Measurements from ENCODE around the gene MARCHF3.

- TF ChIP-seq SP1 (IDR thresholded peaks at IDR 0.05) (no peak), FOXM1 (IDR thresholded peaks at IDR 0.05; ENCODE audit: borderline replicate concordance) (no peak), L3MBTL2 (conservative IDR thresholded peaks at IDR 0.05) (no peak), ZNF384 (IDR thresholded peaks at IDR 0.05) (no peak), BHLHE40 (IDR thresholded peaks at IDR 0.05; ENCODE audit: borderline replicate concordance) (no peak), FOXK2 (IDR thresholded peaks at IDR 0.05) (no peak), PKNOX1 (IDR thresholded peaks at IDR 0.05) (no peak), ELF4 (IDR thresholded peaks at IDR 0.05) (no peak), SUZ12 (IDR thresholded peaks at IDR 0.05) (no peak), LEF1 (IDR thresholded peaks at IDR 0.05; ENCODE audit: borderline replicate concordance) (no peak), TARDBP (IDR thresholded peaks at IDR 0.05) (no peak)
These were observed 2.8 kb downstream of the MARCHF3 start for GRCh38 chr5:127027539-127027938.
